IPS-18a (cell line): ENCODE measurements around the gene ANKMY2.

Experiments
- H3K27ac ChIP-seq: one replicate; pipeline ENCODE4 v1.5.1; 2013; ENCODE audit warnings: low read length
- H3K27me3 ChIP-seq: one replicate; pipeline ENCODE4 v1.6.1; 2013; ENCODE audit warnings: mild to moderate bottlenecking, low read length; ENCODE audit not compliant: control insufficient read depth, insufficient read depth
- H3K36me3 ChIP-seq: one replicate; pipeline ENCODE4 v1.6.1; 2013; ENCODE audit warnings: low read depth, low read length; ENCODE audit not compliant: control insufficient read depth
- H3K4me1 ChIP-seq: one replicate; pipeline ENCODE4 v1.6.1; 2013; ENCODE audit warnings: low read depth, low read length; ENCODE audit not compliant: control insufficient read depth
- H3K4me3 ChIP-seq: one replicate; pipeline ENCODE4 v1.5.1; 2013; ENCODE audit warnings: low read length
- H3K9ac ChIP-seq: one replicate; pipeline ENCODE4 v1.6.1; 2013; ENCODE audit warnings: mild to moderate bottlenecking, low read length, moderate library complexity
- H3K9me3 ChIP-seq: one replicate; pipeline ENCODE4 v1.6.1; 2013; ENCODE audit warnings: low read depth, low read length; ENCODE audit not compliant: control insufficient read depth

ANKMY2 gene

GRCh38 chr7:16563281-16564022 is 82.1 kb downstream of the ANKMY2 start:
- no peak overlapping the region for H3K9ac ChIP-seq
- no peak overlapping the region for H3K4me3 ChIP-seq
- no peak overlapping the region for H3K27ac ChIP-seq
- H3K27me3 ChIP-seq = no peaks in the 10 kb centered on the region
- H3K9me3 ChIP-seq = no peaks in the 10 kb centered on the region
- no peaks in the 10 kb centered on the region for H3K4me1 ChIP-seq
- no peaks in the 10 kb centered on the region for H3K36me3 ChIP-seq

- Histone ChIP-seq H3K4me3 (no peak overlapping the region), H3K9ac (no peak overlapping the region), H3K27ac (no peak overlapping the region), H3K27me3 (no peaks in the 10 kb centered on the region), H3K9me3 (no peaks in the 10 kb centered on the region), H3K4me1 (no peaks in the 10 kb centered on the region), H3K36me3 (no peaks in the 10 kb centered on the region)
These were observed 82.9 kb downstream of the ANKMY2 start for GRCh38 chr7:16562456-16563220.

- Histone ChIP-seq H3K27me3 (no peaks in the 10 kb centered on the region), H3K27ac (no peak overlapping the region), H3K9ac (no peak overlapping the region), H3K4me3 (no peak overlapping the region), H3K9me3 (no peaks in the 10 kb centered on the region), H3K36me3 (no peaks in the 10 kb centered on the region), H3K4me1 (no peaks in the 10 kb centered on the region)
These were observed 83.6 kb downstream of the ANKMY2 start for GRCh38 chr7:16561943-16562342.

- Histone ChIP-seq H3K9ac (no peak overlapping the region), H3K4me3 (no peak overlapping the region), H3K9me3 (no peaks in the 10 kb centered on the region), H3K36me3 (no peaks in the 10 kb centered on the region), H3K27ac (no peak overlapping the region), H3K4me1 (no peaks in the 10 kb centered on the region), H3K27me3 (no peaks in the 10 kb centered on the region)
These were observed 85.9 kb downstream of the ANKMY2 start for GRCh38 chr7:16559497-16560179.

GRCh38 chr7:16558761-16559302 is 86.7 kb downstream of the ANKMY2 start:
- H3K27ac ChIP-seq = no peak overlapping the region
- no peak overlapping the region for H3K9ac ChIP-seq
- no peaks in the 10 kb centered on the region for H3K4me1 ChIP-seq
- no peaks in the 10 kb centered on the region for H3K9me3 ChIP-seq
- no peaks in the 10 kb centered on the region for H3K36me3 ChIP-seq
- H3K4me3 ChIP-seq = no peak overlapping the region
- H3K27me3 ChIP-seq = no peaks in the 10 kb centered on the region

GRCh38 chr7:16556359-16556758 is 89.2 kb downstream of the ANKMY2 start:
- Histone ChIP-seq H3K9ac (no peak overlapping the region), H3K27ac (no peak overlapping the region), H3K4me3 (no peak overlapping the region), H3K4me1 (no peaks in the 10 kb centered on the region), H3K36me3 (no peaks in the 10 kb centered on the region), H3K9me3 (no peaks in the 10 kb centered on the region), H3K27me3 (no peaks in the 10 kb centered on the region)

- Histone ChIP-seq H3K27ac (no peak overlapping the region), H3K27me3 (no peaks in the 10 kb centered on the region), H3K36me3 (no peaks in the 10 kb centered on the region), H3K9me3 (no peaks in the 10 kb centered on the region), H3K4me3 (no peak overlapping the region), H3K4me1 (no peaks in the 10 kb centered on the region), H3K9ac (no peak overlapping the region)
These were observed 90.9 kb downstream of the ANKMY2 start for GRCh38 chr7:16554518-16555236.

- H3K4me3 ChIP-seq = no peak overlapping the region
These were observed 94.9 kb downstream of the ANKMY2 start for GRCh38 chr7:16550671-16551070.

More at GRCh38 chr7:16550671-16551070, 94.9 kb downstream of the ANKMY2 start:
- H3K36me3 ChIP-seq = no peaks in the 10 kb centered on the region
- no peaks in the 10 kb centered on the region for H3K27me3 ChIP-seq
- no peak overlapping the region for H3K9ac ChIP-seq
- no peaks in the 10 kb centered on the region for H3K9me3 ChIP-seq
- H3K4me1 ChIP-seq = no peaks in the 10 kb centered on the region
- no peak overlapping the region for H3K27ac ChIP-seq
